AG09319 (cell line): ENCODE results near the gene P2RX7.
"Not testable (repeated sequence)": the region's sequence is repeated elsewhere in the genome, so short reads cannot be mapped to it uniquely, and the experiment has no call there.

Experiments used
- DNase-seq: peaks from one replicate; pipeline ENCODE4 v3.0.0-alpha.2; 2010; ENCODE audit warnings: low read depth; ENCODE audit errors: extremely low read depth
- CTCF ChIP-seq: IDR thresholded peaks from 2 replicates; pipeline ENCODE4 v1.5.1; 2011; ENCODE audit warnings: low read depth, mild to moderate bottlenecking, inconsistent platforms, low read length, moderate library complexity

Gene P2RX7

GRCh38 chr12:121188227-121188626 is 55.6 kb downstream of the P2RX7 start:
- DNase-seq = no peak

GRCh38 chr12:121189131-121189530 is 56.5 kb downstream of the P2RX7 start:
- no peak for DNase-seq
- TF ChIP-seq CTCF = no peak

More at GRCh38 chr12:121188227-121188626, 55.6 kb downstream of the P2RX7 start:
- TF ChIP-seq CTCF = no peak

- no peak for TF ChIP-seq CTCF
- DNase-seq = no peak
Observed at GRCh38 chr12:121189619-121190155, 57.0 kb downstream of the P2RX7 start.

GRCh38 chr12:121190523-121191031 is 57.9 kb downstream of the P2RX7 start:
- peak; percentile 67 for DNase-seq
- no peak for TF ChIP-seq CTCF

- DNase-seq = no peak
- TF ChIP-seq CTCF = no peak
Observed at GRCh38 chr12:121191151-121191550, 58.5 kb downstream of the P2RX7 start.

GRCh38 chr12:121196902-121197301 is 64.2 kb downstream of the P2RX7 start:
- DNase-seq = no peak
- no peak for TF ChIP-seq CTCF

GRCh38 chr12:121198949-121199348 is 66.3 kb downstream of the P2RX7 start:
- TF ChIP-seq CTCF = no peak
- DNase-seq = no peak

GRCh38 chr12:121201140-121201539 is 68.5 kb downstream of the P2RX7 start:
- not testable (repeated sequence) for DNase-seq
